ENCODE results near the gene TIE1.
A peak's percentile ranks its signal among the peaks of the same experiment; 100 is the strongest.
"Not testable (repeated sequence)": the region's sequence is repeated elsewhere in the genome, so short reads cannot be mapped to it uniquely, and the experiment has no call there.

The TIE1 gene

DNA sequence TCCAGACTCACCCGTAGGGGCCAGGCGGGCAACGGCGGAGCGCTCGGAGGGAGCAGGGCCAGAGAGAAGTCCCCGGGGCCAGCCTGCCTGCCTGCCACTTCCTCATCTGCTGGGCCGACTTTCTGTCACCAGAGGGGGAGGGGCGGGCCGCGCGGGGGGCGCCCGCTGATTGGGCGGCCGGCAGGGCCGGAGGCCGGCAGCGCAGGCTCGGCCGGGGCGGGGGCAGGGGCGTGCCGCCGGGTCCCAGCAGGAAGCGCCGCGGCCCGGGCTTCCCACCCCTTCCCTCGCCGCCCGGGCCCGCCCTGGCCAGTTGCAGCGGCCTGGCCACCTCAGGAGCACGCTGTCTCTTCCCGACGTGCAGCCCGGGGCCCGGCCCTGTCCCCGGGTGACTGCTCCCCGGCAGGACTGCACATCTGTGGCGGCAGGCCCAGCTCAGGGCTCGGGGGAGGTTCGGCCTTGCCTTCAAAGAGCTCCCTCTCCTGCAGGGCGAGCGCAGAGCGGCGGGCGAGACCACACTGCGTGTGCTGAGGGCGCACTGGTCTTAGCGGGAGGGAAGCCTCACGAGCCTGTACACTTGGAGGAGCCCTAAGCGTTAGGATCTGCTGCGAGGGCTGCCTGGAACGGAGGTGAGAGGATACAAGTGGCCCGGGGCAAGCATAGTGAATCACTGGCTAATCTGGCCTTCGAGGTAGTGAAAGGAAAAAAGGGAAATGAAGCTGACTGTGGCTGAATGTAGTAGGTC is 67.3 kb downstream of the TIE1 start, which contains the start of gene ELOVL1:
Gene ELOVL1, minus strand, starts transcription at position 108 of the 742 bp plus-strand sequence. CDS start 2,402 bp downstream, outside the sequence.
- TF ChIP-seq, protein P1, sequence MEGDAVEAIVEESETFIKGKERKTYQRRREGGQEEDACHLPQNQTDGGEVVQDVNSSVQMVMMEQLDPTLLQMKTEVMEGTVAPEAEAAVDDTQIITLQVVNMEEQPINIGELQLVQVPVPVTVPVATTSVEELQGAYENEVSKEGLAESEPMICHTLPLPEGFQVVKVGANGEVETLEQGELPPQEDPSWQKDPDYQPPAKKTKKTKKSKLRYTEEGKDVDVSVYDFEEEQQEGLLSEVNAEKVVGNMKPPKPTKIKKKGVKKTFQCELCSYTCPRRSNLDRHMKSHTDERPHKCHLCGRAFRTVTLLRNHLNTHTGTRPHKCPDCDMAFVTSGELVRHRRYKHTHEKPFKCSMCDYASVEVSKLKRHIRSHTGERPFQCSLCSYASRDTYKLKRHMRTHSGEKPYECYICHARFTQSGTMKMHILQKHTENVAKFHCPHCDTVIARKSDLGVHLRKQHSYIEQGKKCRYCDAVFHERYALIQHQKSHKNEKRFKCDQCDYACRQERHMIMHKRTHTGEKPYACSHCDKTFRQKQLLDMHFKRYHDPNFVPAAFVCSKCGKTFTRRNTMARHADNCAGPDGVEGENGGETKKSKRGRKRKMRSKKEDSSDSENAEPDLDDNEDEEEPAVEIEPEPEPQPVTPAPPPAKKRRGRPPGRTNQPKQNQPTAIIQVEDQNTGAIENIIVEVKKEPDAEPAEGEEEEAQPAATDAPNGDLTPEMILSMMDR (IDR thresholded peaks at IDR 0.05; ENCODE audit: extremely low read depth, insufficient read depth, missing control alignments): peak; percentile 35
- in situ Hi-C loops (cut with MboI; ENCODE audit: low pct_unique_long_range_greater_than_20kb, low sequenced_read_pairs, unreplicated experiment): loop anchor here (25.0 kb wide), 1 partner anchor 131 kb away; no protein-coding TSS in a partner anchor
- peak; percentile 98 for DNase-seq (ENCODE audit: low spot score)

GRCh38 chr1:43368646-43369020 is 67.9 kb downstream of the TIE1 start:
- DNase-seq (ENCODE audit: low spot score): no peak
- TF ChIP-seq, protein P1 (IDR thresholded peaks at IDR 0.05; ENCODE audit: extremely low read depth, insufficient read depth, missing control alignments): no peak
- in situ Hi-C loops (cut with MboI; ENCODE audit: low pct_unique_long_range_greater_than_20kb, low sequenced_read_pairs, unreplicated experiment): loop anchor here (25.0 kb wide), 1 partner anchor 131 kb away; no protein-coding TSS in a partner anchor

- not testable (repeated sequence) for DNase-seq (ENCODE audit: low spot score)
- in situ Hi-C loops (cut with MboI; ENCODE audit: low pct_unique_long_range_greater_than_20kb, low sequenced_read_pairs, unreplicated experiment): loop anchor here (25.0 kb wide), 1 partner anchor 132 kb away; no protein-coding TSS in a partner anchor
Measured at GRCh38 chr1:43369779-43370178, 69.0 kb downstream of the TIE1 start.

- in situ Hi-C loops (cut with MboI; ENCODE audit: low pct_unique_long_range_greater_than_20kb, low sequenced_read_pairs, unreplicated experiment): loop anchor here (25.0 kb wide), 1 partner anchor 133 kb away; no protein-coding TSS in a partner anchor
- no peak for DNase-seq (ENCODE audit: low spot score)
- TF ChIP-seq, protein P1 (IDR thresholded peaks at IDR 0.05; ENCODE audit: extremely low read depth, insufficient read depth, missing control alignments): no peak
Measured at GRCh38 chr1:43370564-43370963, 69.8 kb downstream of the TIE1 start.

DNA sequence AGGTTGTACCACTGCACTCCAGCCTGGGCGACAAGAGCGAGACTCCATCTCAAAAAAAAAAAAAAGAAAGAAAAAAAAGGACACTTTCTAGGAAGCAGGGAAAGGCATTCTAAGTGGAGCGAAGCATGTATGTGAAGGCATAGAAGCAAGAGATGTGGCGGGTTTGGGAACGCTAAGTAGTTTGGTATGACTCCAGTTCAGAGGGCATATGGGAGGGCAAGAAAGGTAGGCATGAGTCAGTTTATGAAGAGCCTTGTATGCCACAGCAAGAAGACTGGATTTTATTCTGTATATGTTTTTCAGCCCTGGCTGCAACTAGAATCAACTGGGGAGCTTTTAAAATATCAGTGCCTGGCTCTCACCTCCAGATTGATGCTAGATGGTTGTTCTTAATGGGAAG is 71.4 kb downstream of the TIE1 start:
- in situ Hi-C loops (cut with MboI; ENCODE audit: low pct_unique_long_range_greater_than_20kb, low sequenced_read_pairs, unreplicated experiment): loop anchor here (25.0 kb wide), 1 partner anchor 135 kb away; no protein-coding TSS in a partner anchor
- TF ChIP-seq, protein P1 (IDR thresholded peaks at IDR 0.05; ENCODE audit: extremely low read depth, insufficient read depth, missing control alignments): no peak
- no peak for DNase-seq (ENCODE audit: low spot score)
